ENCODE results near the gene CDK5RAP2.

Gene CDK5RAP2

DNA sequence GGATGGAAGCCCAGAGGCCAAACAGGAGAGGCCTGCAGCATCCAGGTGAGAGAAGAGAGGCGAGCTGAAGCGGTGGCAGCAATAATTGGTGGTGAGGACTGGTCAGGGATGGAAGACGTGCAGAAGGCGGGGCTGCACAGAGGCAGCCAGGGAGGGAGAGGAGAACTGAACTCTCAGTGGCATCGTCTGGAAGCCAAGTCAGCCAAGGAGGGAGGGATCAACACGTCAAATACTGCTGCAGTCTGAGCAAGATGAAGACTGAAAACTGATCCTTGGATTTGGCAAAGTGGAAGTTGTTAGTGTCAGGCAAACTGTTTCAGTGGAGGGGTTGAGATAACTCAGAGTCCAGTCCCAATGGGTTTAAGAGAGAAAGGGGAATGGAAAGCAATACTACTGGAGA is 145.4 kb downstream of the CDK5RAP2 start:
- no peak for DNase-seq

DNA sequence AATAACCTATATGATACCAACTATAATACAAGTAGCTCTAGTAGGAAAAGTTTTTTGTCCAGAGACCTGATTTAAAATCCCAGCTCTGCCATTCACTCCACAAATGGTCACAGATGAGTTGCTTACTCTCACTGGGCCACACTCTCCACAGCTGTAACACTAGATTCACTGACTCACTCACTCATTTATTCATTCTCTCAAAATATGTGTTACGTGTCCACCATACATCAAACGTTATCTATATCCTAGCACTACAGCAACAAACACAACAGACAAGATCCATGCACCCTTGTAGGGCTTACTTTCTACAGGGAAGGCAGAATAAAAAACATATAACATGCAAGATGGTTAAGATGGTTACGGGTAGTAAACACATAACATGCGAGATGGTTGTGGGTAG is 146.3 kb downstream of the CDK5RAP2 start:
- no peak for DNase-seq

DNA sequence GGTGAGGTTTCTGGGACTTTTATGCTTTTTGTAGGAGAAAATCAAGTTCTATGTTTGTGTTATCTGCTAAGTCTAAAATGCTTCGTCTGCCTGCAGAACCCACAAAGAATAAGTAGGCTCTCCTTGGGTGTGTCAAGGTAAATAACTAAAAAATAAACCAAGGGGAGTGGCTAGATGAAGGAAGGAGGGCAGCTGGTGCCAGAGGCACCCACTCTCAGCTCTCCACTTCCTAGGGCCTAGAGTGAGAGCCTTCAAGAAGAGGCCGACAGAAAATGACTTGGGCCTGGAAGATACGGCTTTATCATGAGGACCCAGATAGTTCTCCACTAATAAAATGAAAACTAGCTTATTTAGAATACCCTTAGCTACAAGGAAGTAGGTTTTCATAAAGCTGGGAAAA is 147.4 kb downstream of the CDK5RAP2 start:
- no peak for DNase-seq

DNA sequence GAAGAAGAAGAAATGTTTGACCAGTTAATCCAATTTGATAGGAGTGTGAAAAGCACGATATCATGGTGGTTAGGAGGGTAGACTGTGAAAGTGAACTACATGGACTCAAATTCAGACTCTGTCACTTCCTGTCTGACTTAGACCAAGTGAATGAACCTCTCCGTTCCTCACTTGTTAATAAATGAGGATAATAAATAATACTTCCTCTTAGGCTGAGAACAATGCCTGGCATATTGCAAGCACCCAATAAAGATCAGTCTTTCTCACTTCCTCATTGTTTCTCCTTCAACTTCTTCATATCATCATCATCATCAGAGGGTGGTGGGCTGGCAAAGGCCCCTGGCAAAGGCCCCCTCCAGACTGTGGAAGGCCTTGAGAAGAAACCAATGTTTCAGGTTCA is 148.7 kb downstream of the CDK5RAP2 start:
- no peak for DNase-seq

DNA sequence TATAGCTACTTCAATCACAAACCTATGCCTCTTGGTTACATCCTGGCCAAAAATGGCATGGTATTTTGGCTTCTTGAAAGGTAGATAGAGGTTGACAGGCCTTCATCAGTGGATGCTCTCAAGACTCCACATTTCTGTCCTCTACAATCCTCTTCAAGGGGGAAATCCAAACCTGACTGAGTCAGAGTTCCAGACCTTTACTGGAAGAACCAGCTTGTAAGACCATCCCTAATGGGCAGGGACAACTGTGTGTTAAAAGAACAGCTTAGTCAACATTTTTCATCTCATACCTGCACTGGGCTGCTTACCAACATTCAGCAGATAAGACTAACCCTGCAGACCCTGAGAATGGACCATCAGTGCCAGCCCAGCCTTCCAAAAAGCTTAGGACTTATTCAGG is 155.7 kb downstream of the CDK5RAP2 start:
- DNase-seq, result no peak

DNA sequence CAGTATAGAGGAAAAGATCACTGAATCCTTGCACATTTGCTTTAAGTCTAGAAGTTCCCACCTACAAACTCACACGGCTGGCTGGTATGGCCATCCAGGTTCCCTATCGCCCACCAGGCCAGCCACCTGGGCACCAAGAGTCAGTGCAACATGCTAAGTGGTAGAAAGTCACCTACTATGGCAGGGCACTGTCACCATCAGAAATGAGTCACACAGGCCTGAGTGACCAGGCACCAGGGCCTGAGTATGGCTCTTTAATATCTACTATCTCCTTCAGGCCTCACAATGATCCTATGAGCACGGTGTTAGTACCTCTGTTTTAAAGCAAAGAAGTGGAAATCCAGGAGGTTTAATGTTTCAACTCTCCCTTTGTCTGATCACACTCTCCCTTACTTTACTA is 156.2 kb downstream of the CDK5RAP2 start:
- no peak for DNase-seq

DNA sequence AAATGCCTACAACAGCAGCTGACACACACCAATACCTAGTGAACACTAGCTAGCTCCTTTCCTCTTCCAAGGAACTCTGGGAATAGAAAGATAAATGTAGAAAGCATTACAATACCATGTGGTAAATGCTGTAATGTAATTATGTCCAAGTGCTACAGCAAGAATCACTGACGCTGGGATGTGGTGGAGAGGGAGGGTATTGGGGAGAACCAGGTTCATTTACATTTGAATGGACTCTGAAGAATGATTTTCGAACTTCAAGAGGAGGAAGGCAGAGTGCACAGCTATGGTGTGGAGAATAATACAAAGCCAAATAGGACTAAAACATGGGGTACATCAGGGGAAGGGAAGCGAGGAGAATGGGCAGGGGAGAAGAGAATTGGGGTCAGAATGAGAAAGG is 158.0 kb downstream of the CDK5RAP2 start:
- no peak for DNase-seq

DNA sequence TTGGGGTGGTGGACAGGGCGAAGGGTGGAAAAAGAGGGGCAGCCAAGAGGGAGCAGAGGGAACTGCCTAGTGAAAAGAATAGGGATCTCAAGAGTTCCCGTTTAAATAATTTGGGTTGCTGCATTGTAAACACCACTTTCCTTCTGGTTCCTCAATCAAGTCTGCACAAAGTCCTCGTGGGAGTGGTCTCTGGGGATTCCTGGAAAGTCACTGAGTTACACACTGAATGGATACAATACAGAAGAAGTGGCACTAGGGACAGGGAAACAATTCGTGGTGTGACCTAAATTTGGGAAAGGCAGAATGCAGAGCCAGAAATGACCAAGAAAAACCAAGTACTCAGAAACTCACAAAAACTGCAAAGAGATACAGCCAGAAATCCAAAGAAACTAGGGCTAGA is 161.7 kb downstream of the CDK5RAP2 start:
- DNase-seq, result no peak

DNA sequence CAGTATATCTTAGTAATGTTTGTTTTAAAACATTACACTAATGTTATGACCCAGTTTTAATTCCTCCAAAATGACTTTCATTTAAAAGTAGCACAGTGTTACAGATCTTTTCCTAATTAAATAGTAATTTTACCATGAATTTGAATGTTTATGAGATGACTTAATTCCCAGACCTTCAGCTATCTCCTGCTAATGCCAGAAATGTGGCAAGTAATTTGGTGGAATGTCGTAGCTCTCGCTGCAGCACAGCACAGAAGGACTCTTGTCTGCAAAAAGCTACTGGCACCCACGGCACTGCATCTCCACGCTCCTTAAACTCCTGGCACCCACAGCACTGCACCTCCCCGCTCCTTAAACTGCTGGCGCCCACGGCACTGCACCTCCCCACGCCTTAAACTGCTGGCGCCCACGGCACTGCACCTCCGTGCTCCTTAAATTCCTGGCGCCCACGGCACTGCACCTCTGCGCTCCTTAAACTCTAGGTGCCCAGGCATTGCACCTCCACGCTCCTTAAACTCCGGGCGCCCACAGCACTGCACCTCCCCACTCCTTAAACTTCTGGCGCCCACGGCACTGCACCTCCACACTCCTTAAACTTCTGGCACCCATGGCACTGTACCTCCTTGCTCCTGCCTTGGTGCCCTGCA is 163.1 kb downstream of the CDK5RAP2 start:
- DNase-seq, result no peak

DNA sequence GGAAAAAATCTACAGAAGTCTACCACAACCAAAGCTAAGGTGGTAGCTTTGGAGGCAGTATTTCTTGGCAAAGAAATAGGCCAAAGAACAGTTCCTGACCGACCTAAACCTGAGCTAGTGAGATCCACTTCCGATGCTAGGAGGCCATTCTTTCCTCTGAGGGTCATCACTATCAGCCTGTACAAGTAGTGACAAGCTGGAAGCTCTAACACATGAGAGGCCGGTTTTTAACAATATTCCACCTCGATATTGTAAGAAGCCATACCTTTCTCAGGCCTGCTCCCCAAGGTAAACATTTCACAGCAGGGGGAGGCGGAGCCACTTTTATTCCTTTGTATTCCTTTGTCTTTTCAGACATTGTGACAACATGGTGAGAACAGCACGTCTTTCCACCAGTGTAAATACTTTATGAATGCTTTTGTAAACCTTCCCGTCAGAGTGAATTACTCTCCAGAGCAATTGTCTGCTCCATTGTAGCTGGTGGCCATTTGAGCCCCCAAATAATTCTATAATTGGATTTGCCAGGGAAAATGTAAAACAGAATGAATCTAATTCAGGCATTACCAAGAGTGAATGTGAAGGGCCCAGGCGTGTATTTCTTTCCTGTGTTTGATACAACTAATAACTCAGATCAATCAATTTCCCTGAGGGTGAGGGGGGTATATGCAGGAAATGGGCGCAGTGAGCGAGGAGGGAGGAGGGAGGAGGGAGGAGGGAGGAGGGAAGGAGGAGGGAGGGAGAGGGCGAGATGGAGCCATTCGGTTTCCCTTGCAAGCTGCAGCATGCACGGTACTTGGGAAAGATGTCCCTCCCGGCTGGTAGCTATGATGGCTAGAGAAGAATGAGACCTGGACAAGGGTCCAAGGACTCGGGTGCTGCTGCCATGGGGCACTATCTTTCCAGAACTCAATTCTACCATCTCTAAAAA is 166.6 kb downstream of the CDK5RAP2 start:
- peak; percentile 12 for DNase-seq

DNA sequence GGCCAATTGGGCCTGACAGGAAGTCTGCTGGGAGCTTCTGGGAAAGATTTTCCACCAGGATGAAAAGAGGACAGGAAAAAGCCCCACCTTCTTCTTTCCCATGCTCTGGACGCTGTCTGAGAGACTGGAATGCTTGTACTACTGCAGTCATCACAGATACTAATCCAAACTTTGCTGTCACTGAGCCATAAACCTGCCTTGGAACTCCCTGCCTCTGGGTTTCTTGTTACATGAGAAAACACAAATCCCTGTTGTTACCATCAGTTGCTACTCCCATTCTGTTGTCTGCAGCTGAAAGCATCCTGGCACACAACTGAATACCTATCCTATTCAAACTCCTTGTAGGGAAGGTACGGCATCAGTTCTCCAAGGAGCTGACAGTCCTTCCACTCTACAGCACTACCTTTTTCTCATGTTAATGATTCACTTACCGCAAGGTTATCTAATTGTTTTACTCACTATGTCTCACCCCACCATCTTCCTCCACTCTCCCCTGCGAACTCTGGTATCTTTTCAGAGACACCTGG is 167.5 kb downstream of the CDK5RAP2 start:
- no peak for DNase-seq

DNA sequence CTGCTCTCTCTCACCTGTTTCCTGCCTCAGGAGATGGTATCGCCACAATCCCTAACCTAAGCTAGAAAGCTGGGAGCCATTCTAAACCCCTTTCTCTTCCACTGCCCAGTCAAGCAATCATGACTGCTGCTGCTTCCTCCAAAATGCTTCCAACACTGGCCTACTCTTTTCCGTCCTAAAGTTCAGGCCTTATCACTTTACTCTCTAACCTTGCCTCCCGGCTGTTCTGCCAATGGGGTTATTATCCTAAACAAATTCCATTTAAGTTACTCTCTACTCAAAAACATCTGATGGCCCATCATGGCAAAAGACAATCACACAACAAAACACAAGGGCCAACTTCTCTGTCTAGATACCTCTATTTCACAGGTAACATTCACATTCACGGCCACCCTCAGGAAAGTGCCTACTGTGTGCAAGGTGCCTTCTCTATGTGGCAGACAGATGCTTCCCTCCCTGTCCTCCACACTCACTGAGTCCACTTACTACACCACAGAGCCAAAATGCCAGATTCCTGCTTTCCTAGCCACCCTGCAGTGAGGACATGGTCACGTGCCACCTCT is 168.0 kb downstream of the CDK5RAP2 start:
- no peak for DNase-seq

DNA sequence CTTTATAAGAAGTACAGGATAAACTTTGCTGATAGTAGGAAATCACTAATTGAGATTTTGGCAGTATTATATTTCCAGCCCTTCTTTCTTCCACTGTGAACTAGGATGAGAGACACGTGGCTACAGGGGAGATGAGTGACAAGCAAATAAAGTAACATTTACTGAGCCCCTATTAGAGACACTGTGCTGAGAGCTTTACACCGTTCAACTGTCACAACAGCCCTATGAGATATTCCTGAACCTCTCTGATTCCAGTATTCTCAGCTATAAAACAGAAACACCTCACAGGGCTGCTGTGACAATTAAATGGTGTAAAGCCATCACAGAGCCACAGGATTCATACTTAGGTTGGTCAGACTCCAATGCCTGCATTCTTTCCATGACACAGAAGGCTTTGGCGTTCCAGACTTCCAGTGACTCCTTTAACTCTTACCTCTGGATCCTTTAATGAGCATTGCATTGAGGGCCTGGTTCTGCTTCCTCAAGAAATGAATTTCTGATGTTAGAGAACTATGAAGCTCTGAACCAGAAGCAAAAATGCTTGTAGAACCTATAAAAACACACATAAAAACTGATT is 169.0 kb downstream of the CDK5RAP2 start:
- no peak for DNase-seq

DNA sequence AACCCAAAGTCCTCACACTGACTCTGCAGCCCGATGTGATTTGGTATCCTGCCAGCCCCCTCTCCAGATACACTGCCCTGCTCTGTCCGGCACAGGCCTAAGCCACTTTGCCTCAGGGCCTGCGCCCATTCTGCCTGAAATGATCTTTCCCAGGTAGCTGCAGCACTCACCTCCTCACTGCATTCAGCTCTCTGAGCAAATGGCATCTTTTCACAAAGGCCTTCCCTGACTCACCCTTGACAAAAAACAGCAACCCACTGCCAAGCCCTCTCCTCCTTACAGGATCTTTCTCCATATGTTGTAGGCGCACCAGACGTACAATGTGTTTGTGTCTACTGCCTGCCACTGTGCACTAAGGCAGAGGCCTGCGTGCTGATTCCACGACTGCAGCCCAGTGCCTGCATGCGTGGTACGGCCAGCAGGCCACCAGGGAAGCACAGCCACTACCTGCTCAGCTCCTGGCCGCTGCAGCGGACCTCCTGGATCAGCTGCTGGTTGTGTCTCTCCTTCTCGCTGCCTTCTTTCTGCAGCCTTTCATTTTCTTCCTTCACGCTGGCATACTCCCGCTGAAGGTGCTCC is 171.2 kb downstream of the CDK5RAP2 start:
- DNase-seq, result no peak

DNA sequence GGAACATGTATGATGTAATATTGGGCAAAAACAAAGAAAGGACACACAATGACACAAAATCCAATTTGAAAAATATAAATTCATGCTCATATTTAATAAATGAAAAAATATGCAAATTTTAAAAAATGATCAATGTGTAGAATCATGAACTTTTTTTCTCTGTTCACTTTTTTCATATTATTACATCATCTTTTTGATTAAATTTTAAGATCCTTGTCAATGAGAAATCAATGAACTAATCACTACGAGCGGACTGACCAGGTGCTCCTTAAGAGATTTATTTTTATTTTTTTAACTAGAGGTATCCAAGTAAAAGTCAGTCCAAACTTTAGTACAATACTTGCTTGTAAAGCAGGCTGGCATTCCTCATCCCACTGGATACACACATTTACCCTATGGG is 174.1 kb downstream of the CDK5RAP2 start:
- DNase-seq, result no peak

DNA sequence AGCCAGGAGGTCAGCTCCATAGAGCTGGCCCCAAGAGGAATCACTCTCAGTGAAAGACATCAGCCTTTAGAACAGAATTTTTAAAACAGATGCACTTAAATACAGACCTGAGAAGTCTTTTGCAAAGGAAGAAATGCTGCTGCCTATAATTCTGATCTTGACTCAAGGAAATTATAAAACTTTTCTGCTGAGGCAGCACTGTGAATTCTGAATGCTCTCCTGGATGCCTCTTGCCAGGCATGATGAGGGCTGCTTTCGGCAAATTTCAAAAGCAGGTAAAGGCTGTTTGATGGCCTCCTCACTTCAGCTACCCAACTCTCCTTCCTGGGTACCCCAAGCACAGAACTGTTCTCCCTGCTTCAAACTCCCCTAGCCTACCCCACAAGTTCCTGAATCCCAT is 174.8 kb downstream of the CDK5RAP2 start:
- no peak for DNase-seq

DNA sequence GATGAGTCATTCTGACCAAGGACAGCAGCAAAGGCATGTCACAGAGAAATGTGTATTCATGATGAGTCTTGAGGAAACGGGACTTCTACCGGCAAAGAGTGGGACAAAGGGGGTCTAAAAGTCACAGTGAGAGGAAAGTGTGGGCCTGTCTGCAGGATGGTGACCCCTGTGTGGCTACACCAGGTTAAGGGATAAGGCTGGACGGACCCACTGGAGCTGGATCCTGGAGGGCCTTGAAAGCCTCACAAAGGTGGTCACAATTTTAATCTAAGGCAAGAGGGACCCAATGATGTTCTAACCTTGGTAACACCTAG is 176.5 kb downstream of the CDK5RAP2 start:
- no peak for DNase-seq

DNA sequence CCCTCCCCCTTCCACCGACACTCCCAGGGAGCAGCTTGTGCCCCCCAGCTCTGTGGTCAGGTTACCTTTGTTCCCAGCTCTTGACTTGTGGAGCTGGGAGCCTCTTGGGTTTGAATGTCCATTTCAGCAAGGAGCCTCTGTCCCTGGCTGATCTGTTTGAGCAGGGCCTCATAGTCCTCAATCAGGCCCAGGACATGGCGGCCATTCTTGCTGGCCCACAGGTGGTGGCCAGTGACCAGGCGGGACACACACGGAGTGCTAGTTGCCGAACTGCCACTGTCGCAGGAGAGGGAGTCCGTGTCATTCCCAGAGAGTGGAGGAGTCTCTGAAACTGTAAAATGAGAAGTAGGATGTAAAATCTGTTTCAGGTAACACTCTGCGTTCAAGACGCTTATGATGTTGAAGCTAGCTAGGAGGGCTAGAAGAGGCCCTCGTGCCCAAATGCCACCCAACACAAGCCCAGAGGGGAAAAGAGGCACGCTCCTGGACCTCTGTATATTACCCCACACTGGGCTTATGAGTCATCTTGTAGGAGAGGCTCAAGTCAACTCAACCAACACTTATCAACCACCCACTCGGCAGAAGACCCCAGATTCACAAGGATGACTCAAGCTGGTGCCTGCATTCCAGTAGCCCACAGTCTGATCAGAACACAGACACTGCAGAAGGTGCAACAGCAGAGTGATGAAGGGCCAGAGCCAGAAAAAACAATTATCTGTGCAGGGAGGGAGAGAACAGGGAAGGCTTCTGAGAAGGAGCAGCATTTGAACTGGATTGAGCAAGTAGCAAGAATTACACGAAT is 177.0 kb downstream of the CDK5RAP2 start:
- DNase-seq, result no peak

DNA sequence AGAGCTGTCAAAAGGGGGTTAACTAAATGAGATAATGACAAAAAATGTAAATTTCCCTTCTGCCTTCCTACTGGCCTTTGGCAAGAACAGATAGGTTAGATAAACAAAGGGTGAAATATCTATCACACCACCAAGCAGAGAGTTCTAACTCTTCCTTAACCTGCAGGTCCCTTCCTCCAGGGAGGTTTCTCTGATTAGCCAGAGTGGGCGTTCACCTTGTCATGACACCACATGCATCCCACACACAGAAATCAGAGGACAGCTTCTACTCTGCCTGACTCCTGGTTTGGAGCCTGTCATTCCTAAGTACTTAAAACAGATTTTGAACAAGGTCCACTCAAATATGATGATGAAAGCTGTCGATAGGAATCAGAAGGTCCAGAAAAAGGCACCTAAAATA is 180.0 kb downstream of the CDK5RAP2 start:
- no peak for DNase-seq

DNA sequence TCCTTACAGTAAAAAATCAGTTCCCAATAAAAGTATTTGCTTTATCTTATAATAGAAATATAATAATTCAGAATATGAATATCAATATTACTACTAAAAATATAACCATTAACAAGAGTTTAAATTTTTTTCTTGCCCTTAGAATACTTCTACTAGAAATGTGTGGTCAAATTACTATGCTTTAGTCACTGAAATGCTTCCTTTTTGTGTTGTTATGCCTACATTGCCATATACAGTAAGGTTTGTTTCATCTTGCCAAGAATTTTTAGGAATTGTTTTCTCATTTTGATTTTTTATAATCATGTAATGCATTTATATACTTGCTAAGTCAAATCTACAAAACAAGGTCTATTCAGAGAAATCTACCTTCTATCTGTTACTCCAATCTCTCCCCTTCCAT is 181.7 kb downstream of the CDK5RAP2 start:
- DNase-seq, result no peak

DNA sequence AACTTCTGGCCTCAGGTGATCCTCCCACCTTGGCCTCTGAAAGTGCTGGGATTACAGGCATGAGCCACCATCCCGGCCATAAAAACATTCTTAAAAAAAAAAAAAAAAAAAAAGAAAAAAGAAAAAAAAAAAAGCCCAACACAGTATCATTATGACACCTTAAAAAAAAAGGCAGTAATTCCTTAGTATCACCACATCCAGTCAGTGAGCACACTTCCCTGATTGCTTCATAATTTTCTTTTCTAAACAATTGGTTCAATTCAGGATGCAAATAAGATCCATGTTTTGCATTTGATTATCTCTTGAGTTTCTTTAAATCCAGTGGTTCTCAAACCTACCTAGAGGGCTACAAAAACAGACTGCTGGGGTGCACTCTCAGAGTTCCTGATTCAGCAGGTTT is 182.5 kb downstream of the CDK5RAP2 start:
- DNase-seq, result no peak

DNA sequence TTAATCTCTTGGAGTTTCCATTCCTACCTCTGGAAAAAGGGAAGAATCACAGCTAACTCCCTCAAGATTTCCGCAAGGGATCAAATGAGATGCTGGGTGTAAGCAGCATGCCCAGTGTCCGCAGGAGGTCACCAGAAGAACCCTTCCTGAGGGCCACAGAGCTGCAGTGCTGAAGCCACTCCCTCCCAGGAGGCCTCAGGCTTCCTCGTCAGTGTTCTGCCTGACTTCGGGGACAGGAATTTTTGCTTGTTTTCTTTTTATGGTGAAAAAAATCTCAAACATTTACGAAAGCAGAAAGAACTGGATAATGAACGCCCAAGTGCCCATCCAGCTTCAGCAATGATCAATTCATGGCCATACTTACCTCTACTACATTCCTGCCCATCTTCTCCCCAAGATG is 183.0 kb downstream of the CDK5RAP2 start:
- DNase-seq, result no peak

DNA sequence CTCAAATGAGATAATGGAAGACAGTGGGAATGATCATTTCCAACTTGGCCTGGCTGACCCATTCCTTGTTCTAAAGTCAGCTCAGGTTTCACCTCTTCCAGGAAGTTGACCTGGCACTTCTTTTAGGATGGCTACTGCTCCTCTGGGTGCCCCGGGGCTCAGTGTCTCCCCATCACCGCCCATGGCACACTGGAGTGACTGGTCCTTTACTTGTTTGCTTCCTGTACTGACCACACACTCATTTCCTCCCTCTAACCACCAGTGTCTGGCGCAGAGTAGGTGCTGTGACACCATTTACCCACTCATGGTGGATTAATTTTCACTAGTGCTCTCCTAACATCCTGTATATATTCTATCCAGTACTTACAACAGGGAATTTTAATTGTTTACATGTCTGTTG is 183.5 kb downstream of the CDK5RAP2 start:
- no peak for DNase-seq

All from NCI-H2227 treated with DMSO at 0.1 percent for 48 hours (cell line).